ENCODE measurements around the gene TIMM29.
A peak's percentile ranks its signal among the peaks of the same experiment; 100 is the strongest.
"Not testable (repeated sequence)": the region's sequence is repeated elsewhere in the genome, so short reads cannot be mapped to it uniquely, and the experiment has no call there.

Gene TIMM29

GRCh38 chr19:10943412-10943811 lies 14.8 kb downstream of the TIMM29 start:
- FAIRE-seq; DNase-seq (ENCODE audit: low spot score): not testable (repeated sequence)

- FAIRE-seq (no peak), DNase-seq (ENCODE audit: low spot score) (no peak)
These were observed 16.7 kb downstream of the TIMM29 start for GRCh38 chr19:10945264-10945663.

- FAIRE-seq = no peak
These were observed 18.5 kb downstream of the TIMM29 start for GRCh38 chr19:10946958-10947657.

GRCh38 chr19:10952809-10953208 lies 24.2 kb downstream of the TIMM29 start:
- FAIRE-seq (no peak), DNase-seq (ENCODE audit: low spot score) (no peak)

More at GRCh38 chr19:10946958-10947657, 18.5 kb downstream of the TIMM29 start:
- DNase-seq (ENCODE audit: low spot score) = peak; percentile 28

GRCh38 chr19:10959277-10959968 lies 30.8 kb downstream of the TIMM29 start:
- not testable (repeated sequence) for FAIRE-seq

GRCh38 chr19:10960314-10961072 lies 31.9 kb downstream of the TIMM29 start, which contains the start of gene SMARCA4:
SMARCA4 (plus strand) TSS chr19:10961030; CDS start chr19:10984152, 23,122 bp downstream.
- FAIRE-seq = no peak

More at GRCh38 chr19:10959277-10959968, 30.8 kb downstream of the TIMM29 start:
- not testable (repeated sequence) for DNase-seq (ENCODE audit: low spot score)

GRCh38 chr19:10961073-10961860 lies 32.7 kb downstream of the TIMM29 start:
- no peak for DNase-seq (ENCODE audit: low spot score)
- no peak for FAIRE-seq

More at GRCh38 chr19:10960314-10961072, 31.9 kb downstream of the TIMM29 start, which contains the start of gene SMARCA4:
- peak; percentile 87 for DNase-seq (ENCODE audit: low spot score)

- DNase-seq (ENCODE audit: low spot score) (no peak), FAIRE-seq (no peak)
These were observed 34.3 kb downstream of the TIMM29 start for GRCh38 chr19:10962863-10963262.

GRCh38 chr19:10963865-10964264 lies 35.3 kb downstream of the TIMM29 start:
- no peak for DNase-seq (ENCODE audit: low spot score)
- FAIRE-seq = no peak

GRCh38 chr19:10964903-10965302 lies 36.3 kb downstream of the TIMM29 start:
- FAIRE-seq = no peak
- DNase-seq (ENCODE audit: low spot score) = no peak

GRCh38 chr19:10965398-10965797 lies 36.8 kb downstream of the TIMM29 start:
- FAIRE-seq (no peak), DNase-seq (ENCODE audit: low spot score) (no peak)

GRCh38 chr19:10966809-10967208 lies 38.2 kb downstream of the TIMM29 start:
- no peak for DNase-seq (ENCODE audit: low spot score)
- no peak for FAIRE-seq

GRCh38 chr19:10968527-10969135 lies 40.0 kb downstream of the TIMM29 start:
- FAIRE-seq = no peak
- peak; percentile 7 for DNase-seq (ENCODE audit: low spot score)

- DNase-seq (ENCODE audit: low spot score) (no peak), FAIRE-seq (no peak)
These were observed 42.6 kb downstream of the TIMM29 start for GRCh38 chr19:10971107-10971726.

GRCh38 chr19:10975374-10976130 lies 46.9 kb downstream of the TIMM29 start:
- no peak for DNase-seq (ENCODE audit: low spot score)

GRCh38 chr19:10976131-10976892 lies 47.7 kb downstream of the TIMM29 start:
- FAIRE-seq (no peak), DNase-seq (ENCODE audit: low spot score) (no peak)

More at GRCh38 chr19:10975374-10976130, 46.9 kb downstream of the TIMM29 start:
- FAIRE-seq = no peak

GRCh38 chr19:10977742-10978092 lies 49.1 kb downstream of the TIMM29 start:
- no peak for DNase-seq (ENCODE audit: low spot score)
- no peak for FAIRE-seq

Data from RCC 7860 (cell line).